GM21717 (cell line): ENCODE measurements around the gene TRPM4.
"Not testable (repeated sequence)": the region's sequence is repeated elsewhere in the genome, so short reads cannot be mapped to it uniquely, and the experiment has no call there.

Source experiments
- ATAC-seq: cut with Tn5 transposase; IDR thresholded peaks from one replicate; pipeline ENCODE4 v1.9.1; 2021; ENCODE audit warnings: mild to moderate bottlenecking, moderate library complexity; ENCODE audit not compliant: unreplicated experiment

The TRPM4 gene

GRCh38 chr19:49186108-49186507, 28.5 kb downstream of the TRPM4 start:
- no peak for ATAC-seq

GRCh38 chr19:49188626-49189200, 31.1 kb downstream of the TRPM4 start:
- ATAC-seq = no peak

GRCh38 chr19:49189259-49189658, 31.7 kb downstream of the TRPM4 start:
- no peak for ATAC-seq

- ATAC-seq = no peak
Observed at GRCh38 chr19:49190781-49191180, 33.2 kb downstream of the TRPM4 start.

- ATAC-seq = no peak
Observed at GRCh38 chr19:49193822-49194394, 36.3 kb downstream of the TRPM4 start.

GRCh38 chr19:49194408-49194807, 36.8 kb downstream of the TRPM4 start:
- ATAC-seq = no peak

- ATAC-seq = no peak
Observed at GRCh38 chr19:49196527-49197240, 39.1 kb downstream of the TRPM4 start.

- ATAC-seq = no peak
Observed at GRCh38 chr19:49200238-49200862, 42.8 kb downstream of the TRPM4 start.

- no peak for ATAC-seq
Observed at GRCh38 chr19:49201042-49201441, 43.5 kb downstream of the TRPM4 start.

GRCh38 chr19:49205114-49205513, 47.5 kb downstream of the TRPM4 start:
- ATAC-seq = no peak

- not testable (repeated sequence) for ATAC-seq
Observed at GRCh38 chr19:49209502-49209901, 51.9 kb downstream of the TRPM4 start.

- ATAC-seq = no peak
Observed at GRCh38 chr19:49210108-49210900, 52.7 kb downstream of the TRPM4 start.

GRCh38 chr19:49210901-49211451, 53.4 kb downstream of the TRPM4 start:
- no peak for ATAC-seq

- ATAC-seq = no peak
Observed at GRCh38 chr19:49212016-49212701, 54.6 kb downstream of the TRPM4 start.

GRCh38 chr19:49213791-49214190, 56.2 kb downstream of the TRPM4 start:
- no peak for ATAC-seq

GRCh38 chr19:49214701-49215100, 57.1 kb downstream of the TRPM4 start:
- no peak for ATAC-seq

- ATAC-seq = no peak
Observed at GRCh38 chr19:49216071-49216470, 58.5 kb downstream of the TRPM4 start.

- no peak for ATAC-seq
Observed at GRCh38 chr19:49217382-49217781, 59.8 kb downstream of the TRPM4 start.

GRCh38 chr19:49222011-49222410, 64.4 kb downstream of the TRPM4 start:
- no peak for ATAC-seq

GRCh38 chr19:49222528-49222927, 64.9 kb downstream of the TRPM4 start:
- ATAC-seq = no peak
